DMS53 (cell line): ENCODE data around the gene FCRLB.
"Not testable (repeated sequence)": the region's sequence is repeated elsewhere in the genome, so short reads cannot be mapped to it uniquely, and the experiment has no call there.

ENCODE experiments used
- DNase-seq: peaks from one replicate; lab custom pipeline; 2025; lab: John Stamatoyannopoulos, UW

Gene FCRLB

GRCh38 chr1:161740921-161741320 lies 19.6 kb downstream of the FCRLB start:
- no peak for DNase-seq

GRCh38 chr1:161743231-161743630 lies 21.9 kb downstream of the FCRLB start:
- DNase-seq, result no peak

- no peak for DNase-seq
These were observed 26.5 kb downstream of the FCRLB start for GRCh38 chr1:161747801-161748200.

- peak; percentile 98 for DNase-seq
These were observed 28.4 kb downstream of the FCRLB start, which contains the start of gene DUSP12 for GRCh38 chr1:161749509-161750407. Gene DUSP12, plus strand, starts transcription at chr1:161749786. Its CDS starts 16 bp downstream, at chr1:161749802.

- peak; percentile 72 for DNase-seq
These were observed 42.3 kb downstream of the FCRLB start for GRCh38 chr1:161763522-161764098.

GRCh38 chr1:161766102-161766981 lies 45.0 kb downstream of the FCRLB start, which contains the start of gene ATF6:
Gene ATF6, plus strand, starts transcription at chr1:161766320. Its CDS starts 41 bp downstream, at chr1:161766361.
- DNase-seq, result peak; percentile 98

- DNase-seq, result no peak
These were observed 47.1 kb downstream of the FCRLB start for GRCh38 chr1:161768461-161768860.

GRCh38 chr1:161768986-161769672 lies 47.8 kb downstream of the FCRLB start:
- DNase-seq, result no peak

GRCh38 chr1:161769673-161770045 lies 48.3 kb downstream of the FCRLB start:
- DNase-seq, result not testable (repeated sequence)

GRCh38 chr1:161770250-161770649 lies 48.9 kb downstream of the FCRLB start:
- no peak for DNase-seq

- no peak for DNase-seq
These were observed 49.8 kb downstream of the FCRLB start for GRCh38 chr1:161771161-161771560.

GRCh38 chr1:161771973-161772372 lies 50.6 kb downstream of the FCRLB start:
- no peak for DNase-seq

- no peak for DNase-seq
These were observed 51.1 kb downstream of the FCRLB start for GRCh38 chr1:161772397-161772796.

GRCh38 chr1:161773791-161774190 lies 52.4 kb downstream of the FCRLB start:
- DNase-seq, result no peak

GRCh38 chr1:161777261-161777660 lies 55.9 kb downstream of the FCRLB start:
- no peak for DNase-seq
